GM12878 (cell line): ENCODE data around the gene GAREM1.

Experiments used
- EP300 ChIP-seq, 2 experiments: fragments of 150-350 bp in 1 of 2; IDR thresholded peaks; 2 replicates each; pipeline ENCODE4 v1.6.1; 2011 to 2012; ENCODE audit warnings: low read depth in 2 of 2, low read length in 2 of 2, borderline replicate concordance in 1 of 2, improper control_type of control experiment in 1 of 2, inconsistent platforms in 1 of 2; ENCODE audit not compliant: control insufficient read depth in 1 of 2
- NR2F1 ChIP-seq: fragments of 450-650 bp; conservative IDR thresholded peaks from 2 replicates; pipeline ENCODE4 v1.6.1; 2017; ENCODE audit warnings: mild to moderate bottlenecking

DNA sequence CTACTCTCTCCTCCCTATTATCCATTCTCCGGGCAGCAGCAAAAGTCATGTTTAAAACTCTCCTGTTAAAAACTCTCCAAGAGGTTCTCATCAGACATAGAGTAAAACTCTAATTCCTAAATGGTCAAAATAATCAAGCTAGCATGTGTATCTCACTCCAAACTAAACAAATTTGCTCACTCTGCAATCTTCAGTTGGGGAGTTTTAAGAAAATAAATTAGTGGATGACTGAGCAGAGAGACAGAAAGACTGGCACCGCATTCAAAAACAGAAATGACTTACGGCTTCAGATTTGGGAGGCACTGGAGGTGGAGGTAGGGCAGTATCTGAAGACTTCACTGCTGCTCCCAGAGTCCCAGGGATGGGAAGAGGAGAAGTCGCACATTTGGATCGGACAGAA is 183.9 kb downstream of the GAREM1 start:
- TF ChIP-seq NR2F1 (no peak), EP300 (IDR thresholded peaks at IDR 0.05; ENCODE audit: borderline replicate concordance in 1 of 2, control insufficient read depth in 1 of 2, low read depth in 2 of 2, low read length in 2 of 2) (no peak)
